HepG2 (cell line): ENCODE data around the gene FMNL1. TPM values are rescaled to one million over a fixed set of nuclear protein-coding genes. Genes with fewer than 3 reads are reported as not detected.

Experiments
- CBX5 ChIP-seq: sonication (generic); formaldehyde crosslinking; IDR thresholded peaks from 2 replicates; pipeline ENCODE4 v1.4.0; 2020; ENCODE audit warnings: missing genetic modification reagents, borderline replicate concordance
- E2F1 ChIP-seq: sonication (generic); formaldehyde crosslinking; IDR thresholded peaks from 2 replicates; pipeline ENCODE4 v1.5.0; 2020; ENCODE audit warnings: missing genetic modification reagents
- KLF16 ChIP-seq, 2 experiments: sonication (generic) in 1 of 2; formaldehyde crosslinking in 1 of 2; IDR thresholded peaks; 2 replicates each; pipeline versions ENCODE4 v1.6.1 to v1.8.0; 2016 to 2023; ENCODE audit warnings: missing genetic modification reagents in 2 of 2, missing compliant biosample characterization in 1 of 2
- NFE2L2 ChIP-seq: fragments of 150-350 bp; IDR thresholded peaks from 2 replicates; pipeline ENCODE4 v1.6.1; 2014; ENCODE audit warnings: low read length
- NFIC ChIP-seq: IDR thresholded peaks from 2 replicates; pipeline ENCODE4 v1.6.1; 2012; ENCODE audit warnings: mild to moderate bottlenecking, low read length, inconsistent platforms
- PCBP1 ChIP-seq: fragments of 200-400 bp; formaldehyde crosslinking; IDR thresholded peaks from 2 replicates; pipeline ENCODE4 v1.6.1; 2017; ENCODE audit warnings: mild to moderate bottlenecking, low read depth, low read length, borderline replicate concordance
- SUZ12 ChIP-seq: fragments of 150-350 bp; IDR thresholded peaks from 2 replicates; pipeline ENCODE4 v1.6.1; 2014; ENCODE audit warnings: low read depth, low read length
- TP53 ChIP-seq: sonication (generic); formaldehyde crosslinking; conservative IDR thresholded peaks from 2 replicates; pipeline ENCODE4 v1.4.0; 2020; ENCODE audit warnings: missing genetic modification reagents
- ZBED4 ChIP-seq: sonication (generic); formaldehyde crosslinking; IDR thresholded peaks from 2 replicates; pipeline ENCODE4 v1.4.0; 2020; ENCODE audit warnings: missing genetic modification reagents, borderline replicate concordance
- ZBTB20 ChIP-seq: sonication (generic); formaldehyde crosslinking; IDR thresholded peaks from 2 replicates; pipeline ENCODE4 v1.8.1; 2023; ENCODE audit warnings: missing genetic modification reagents, low read depth, mild to moderate bottlenecking, borderline replicate concordance
- ZNF12 ChIP-seq: sonication (generic); formaldehyde crosslinking; IDR thresholded peaks from 2 replicates; pipeline ENCODE4 v1.5.0; 2020; ENCODE audit warnings: missing genetic modification reagents
- ZNF282 ChIP-seq: fragments of 450-650 bp; IDR thresholded peaks from 2 replicates; pipeline ENCODE4 v1.6.1; 2018; ENCODE audit not compliant: partially characterized antibody
- ZNF354B ChIP-seq: sonication (generic); formaldehyde crosslinking; IDR thresholded peaks from 2 replicates; pipeline ENCODE4 v1.8.0; 2022; ENCODE audit warnings: mild to moderate bottlenecking, missing genetic modification reagents
- ZNF362 ChIP-seq: sonication (generic); formaldehyde crosslinking; IDR thresholded peaks from 2 replicates; pipeline ENCODE4 v1.4.0; 2020; ENCODE audit warnings: missing genetic modification reagents, mild to moderate bottlenecking, borderline replicate concordance
- polyA plus RNA-seq, 8 experiments: library from polyadenylated mRNA; depleted of rRNA in 3 of 8; stranded (reverse) in 7 of 8; unstranded in 1 of 8; fragments of >200 nt; fragmentation: Illumina TruSeq in 4 of 8; extraction: Trizol in 4 of 8; gene quantifications; 2 replicates each; pipeline versions ENCODE4 v1.2.1 to v1.2.3, GENCODE V29; 2011 to 2016; ENCODE audit warnings: low read depth in 4 of 8, missing spikeins in 1 of 8, mixed read lengths in 1 of 8; ENCODE audit not compliant: insufficient read depth in 1 of 8
- total RNA-seq, 5 experiments: library from RNA; depleted of rRNA; stranded (reverse); fragments of >200 nt; fragmentation: Illumina TruSeq; extraction: Trizol; gene quantifications; 2 replicates each; pipeline ENCODE4 v1.2.3, GENCODE V29; 2016; ENCODE audit warnings: low read depth in 1 of 5
- TF ChIP-seq, protein P1 (sequence below): sonication (generic); formaldehyde crosslinking; IDR thresholded peaks from 2 replicates; pipeline ENCODE4 v1.5.0; 2020; ENCODE audit warnings: mild to moderate bottlenecking, missing genetic modification reagents, borderline replicate concordance

Gene FMNL1
- total and polyA plus RNA-seq, 2 of the 13 experiments (the other 11 are each of a cell fraction or from before 2014, with no cell fraction given): 0.53 to 0.70 TPM

- no peak for TF ChIP-seq ZBED4 (CRISPR knock-in tag)
- no peak for TF ChIP-seq E2F1 (CRISPR knock-in tag)
- no peak for TF ChIP-seq ZNF282
- TF ChIP-seq, protein P1, sequence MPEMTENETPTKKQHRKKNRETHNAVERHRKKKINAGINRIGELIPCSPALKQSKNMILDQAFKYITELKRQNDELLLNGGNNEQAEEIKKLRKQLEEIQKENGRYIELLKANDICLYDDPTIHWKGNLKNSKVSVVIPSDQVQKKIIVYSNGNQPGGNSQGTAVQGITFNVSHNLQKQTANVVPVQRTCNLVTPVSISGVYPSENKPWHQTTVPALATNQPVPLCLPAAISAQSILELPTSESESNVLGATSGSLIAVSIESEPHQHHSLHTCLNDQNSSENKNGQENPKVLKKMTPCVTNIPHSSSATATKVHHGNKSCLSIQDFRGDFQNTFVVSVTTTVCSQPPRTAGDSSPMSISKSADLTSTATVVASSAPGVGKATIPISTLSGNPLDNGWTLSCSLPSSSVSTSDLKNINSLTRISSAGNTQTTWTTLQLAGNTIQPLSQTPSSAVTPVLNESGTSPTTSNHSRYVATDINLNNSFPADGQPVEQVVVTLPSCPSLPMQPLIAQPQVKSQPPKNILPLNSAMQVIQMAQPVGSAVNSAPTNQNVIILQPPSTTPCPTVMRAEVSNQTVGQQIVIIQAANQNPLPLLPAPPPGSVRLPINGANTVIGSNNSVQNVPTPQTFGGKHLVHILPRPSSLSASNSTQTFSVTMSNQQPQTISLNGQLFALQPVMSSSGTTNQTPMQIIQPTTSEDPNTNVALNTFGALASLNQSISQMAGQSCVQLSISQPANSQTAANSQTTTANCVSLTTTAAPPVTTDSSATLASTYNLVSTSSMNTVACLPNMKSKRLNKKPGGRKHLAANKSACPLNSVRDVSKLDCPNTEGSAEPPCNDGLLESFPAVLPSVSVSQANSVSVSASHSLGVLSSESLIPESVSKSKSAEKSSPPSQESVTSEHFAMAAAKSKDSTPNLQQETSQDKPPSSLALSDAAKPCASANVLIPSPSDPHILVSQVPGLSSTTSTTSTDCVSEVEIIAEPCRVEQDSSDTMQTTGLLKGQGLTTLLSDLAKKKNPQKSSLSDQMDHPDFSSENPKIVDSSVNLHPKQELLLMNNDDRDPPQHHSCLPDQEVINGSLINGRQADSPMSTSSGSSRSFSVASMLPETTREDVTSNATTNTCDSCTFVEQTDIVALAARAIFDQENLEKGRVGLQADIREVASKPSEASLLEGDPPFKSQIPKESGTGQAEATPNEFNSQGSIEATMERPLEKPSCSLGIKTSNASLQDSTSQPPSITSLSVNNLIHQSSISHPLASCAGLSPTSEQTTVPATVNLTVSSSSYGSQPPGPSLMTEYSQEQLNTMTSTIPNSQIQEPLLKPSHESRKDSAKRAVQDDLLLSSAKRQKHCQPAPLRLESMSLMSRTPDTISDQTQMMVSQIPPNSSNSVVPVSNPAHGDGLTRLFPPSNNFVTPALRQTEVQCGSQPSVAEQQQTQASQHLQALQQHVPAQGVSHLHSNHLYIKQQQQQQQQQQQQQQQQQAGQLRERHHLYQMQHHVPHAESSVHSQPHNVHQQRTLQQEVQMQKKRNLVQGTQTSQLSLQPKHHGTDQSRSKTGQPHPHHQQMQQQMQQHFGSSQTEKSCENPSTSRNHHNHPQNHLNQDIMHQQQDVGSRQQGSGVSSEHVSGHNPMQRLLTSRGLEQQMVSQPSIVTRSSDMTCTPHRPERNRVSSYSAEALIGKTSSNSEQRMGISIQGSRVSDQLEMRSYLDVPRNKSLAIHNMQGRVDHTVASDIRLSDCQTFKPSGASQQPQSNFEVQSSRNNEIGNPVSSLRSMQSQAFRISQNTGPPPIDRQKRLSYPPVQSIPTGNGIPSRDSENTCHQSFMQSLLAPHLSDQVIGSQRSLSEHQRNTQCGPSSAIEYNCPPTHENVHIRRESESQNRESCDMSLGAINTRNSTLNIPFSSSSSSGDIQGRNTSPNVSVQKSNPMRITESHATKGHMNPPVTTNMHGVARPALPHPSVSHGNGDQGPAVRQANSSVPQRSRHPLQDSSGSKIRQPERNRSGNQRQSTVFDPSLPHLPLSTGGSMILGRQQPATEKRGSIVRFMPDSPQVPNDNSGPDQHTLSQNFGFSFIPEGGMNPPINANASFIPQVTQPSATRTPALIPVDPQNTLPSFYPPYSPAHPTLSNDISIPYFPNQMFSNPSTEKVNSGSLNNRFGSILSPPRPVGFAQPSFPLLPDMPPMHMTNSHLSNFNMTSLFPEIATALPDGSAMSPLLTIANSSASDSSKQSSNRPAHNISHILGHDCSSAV (CRISPR knock-in tag): no peak
- TF ChIP-seq KLF16 (CRISPR knock-in tag; IDR thresholded peaks at IDR 0.05): peak in 1 of 2 experiments; percentile 62; a peak in 1 of 4 replicates
- TF ChIP-seq NFIC: no peak
- no peak; the same call in 1 of the 2 replicates for TF ChIP-seq ZNF12 (CRISPR knock-in tag)
- 0 out of 2 replicates have a peak, but pooled peaks have one; percentile 44 for TF ChIP-seq TP53
- TF ChIP-seq CBX5 (CRISPR knock-in tag): no peak; the same call in 1 of the 2 replicates
- no peak for TF ChIP-seq ZBTB20 (CRISPR knock-in tag)
- TF ChIP-seq SUZ12: no peak
- no peak for TF ChIP-seq ZNF362 (CRISPR knock-in tag)
- no peak for TF ChIP-seq NFE2L2
- TF ChIP-seq PCBP1: no peak
- TF ChIP-seq ZNF354B: no peak
Measured at GRCh38 chr17:45277216-45277849, 55.6 kb downstream of the FMNL1 start (continued).
